C4-2B (cell line): ENCODE results near the gene SEC24D.

Experiments
- ZFX ChIP-seq: fragments of 450-650 bp; IDR thresholded peaks from 2 replicates; pipeline ENCODE4 v1.6.1; 2017
- TF ChIP-seq, protein P1 (sequence below): fragments of 450-650 bp; conservative IDR thresholded peaks from 2 replicates; pipeline ENCODE4 v1.5.1; 2017; ENCODE audit warnings: mild to moderate bottlenecking

DNA sequence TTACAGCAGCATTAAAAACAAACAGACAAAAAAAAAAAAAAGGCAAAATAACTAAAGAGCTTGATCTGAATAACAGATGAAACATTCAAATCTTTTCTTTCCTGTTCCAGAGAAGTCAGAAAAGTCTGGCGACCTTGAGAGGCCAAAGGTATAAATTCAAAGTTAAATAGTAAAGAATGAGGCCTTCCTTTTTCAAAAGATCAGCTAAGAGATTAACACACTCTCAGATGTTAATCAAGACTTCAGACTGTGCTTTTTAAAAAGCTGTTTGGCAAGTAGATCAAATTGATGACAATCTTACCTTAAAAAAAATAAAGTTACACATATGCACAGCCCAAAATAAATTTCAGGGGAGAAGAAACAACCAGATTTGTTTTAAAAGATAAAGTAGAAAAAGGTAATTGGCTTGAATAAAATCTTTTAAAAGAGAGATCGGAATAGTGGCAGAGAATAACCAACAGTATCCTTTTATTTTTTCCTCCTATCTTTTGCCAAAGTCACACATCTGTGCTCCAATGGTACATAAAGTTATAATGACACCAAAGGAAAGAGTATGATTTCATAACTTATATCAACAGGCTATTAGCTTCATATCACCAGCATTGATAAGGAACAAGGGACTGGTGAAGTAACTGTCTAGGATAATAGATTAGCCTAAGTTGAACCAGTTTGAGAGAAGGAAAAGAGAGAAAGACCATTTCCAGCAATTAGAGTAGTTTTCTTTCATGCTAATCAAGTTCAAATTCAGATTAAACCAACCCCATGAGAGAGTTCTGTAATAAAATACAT lies 80.3 kb downstream of the SEC24D start:
- TF ChIP-seq, protein P1, sequence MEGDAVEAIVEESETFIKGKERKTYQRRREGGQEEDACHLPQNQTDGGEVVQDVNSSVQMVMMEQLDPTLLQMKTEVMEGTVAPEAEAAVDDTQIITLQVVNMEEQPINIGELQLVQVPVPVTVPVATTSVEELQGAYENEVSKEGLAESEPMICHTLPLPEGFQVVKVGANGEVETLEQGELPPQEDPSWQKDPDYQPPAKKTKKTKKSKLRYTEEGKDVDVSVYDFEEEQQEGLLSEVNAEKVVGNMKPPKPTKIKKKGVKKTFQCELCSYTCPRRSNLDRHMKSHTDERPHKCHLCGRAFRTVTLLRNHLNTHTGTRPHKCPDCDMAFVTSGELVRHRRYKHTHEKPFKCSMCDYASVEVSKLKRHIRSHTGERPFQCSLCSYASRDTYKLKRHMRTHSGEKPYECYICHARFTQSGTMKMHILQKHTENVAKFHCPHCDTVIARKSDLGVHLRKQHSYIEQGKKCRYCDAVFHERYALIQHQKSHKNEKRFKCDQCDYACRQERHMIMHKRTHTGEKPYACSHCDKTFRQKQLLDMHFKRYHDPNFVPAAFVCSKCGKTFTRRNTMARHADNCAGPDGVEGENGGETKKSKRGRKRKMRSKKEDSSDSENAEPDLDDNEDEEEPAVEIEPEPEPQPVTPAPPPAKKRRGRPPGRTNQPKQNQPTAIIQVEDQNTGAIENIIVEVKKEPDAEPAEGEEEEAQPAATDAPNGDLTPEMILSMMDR, result no peak
- no peak for TF ChIP-seq ZFX
